Kidney epithelial cell (primary cell): ENCODE measurements around the gene ZNF860. TPM values are rescaled to one million over a fixed set of nuclear protein-coding genes. Genes with fewer than 3 reads are reported as not detected.

Experiments used
- DNase-seq: peaks from one replicate; pipeline ENCODE4 v3.0.0-alpha.2; 2010; ENCODE audit warnings: low read depth
- H3K27me3 ChIP-seq: 2 replicates; pipeline ENCODE4 v1.6.0; 2011; ENCODE audit warnings: low read length; ENCODE audit not compliant: control insufficient read depth, insufficient read depth
- H3K36me3 ChIP-seq: 2 replicates; pipeline ENCODE4 v1.5.1; 2011; ENCODE audit warnings: low read length; ENCODE audit not compliant: control insufficient read depth, insufficient read depth
- H3K4me3 ChIP-seq: 2 replicates; pipeline ENCODE4 v1.5.1; 2011; ENCODE audit warnings: low read depth, mild to moderate bottlenecking, control low read depth, low read length
- total RNA-seq: library from RNA; depleted of rRNA; stranded (reverse); fragments of >200 nt; gene quantifications from 2 replicates; pipeline ENCODE4 v1.2.3, GENCODE V29; 2015
- TF ChIP-seq, protein P1 (sequence below): IDR thresholded peaks from 2 replicates; pipeline ENCODE4 v1.5.1; 2011; ENCODE audit warnings: mild to moderate bottlenecking, moderate library complexity, low read length, control low read depth, inconsistent platforms; ENCODE audit not compliant: insufficient read depth, poor library complexity, severe bottlenecking

The ZNF860 gene
- total RNA-seq, 1 donor from 2014 or later: 1.3 TPM

DNA sequence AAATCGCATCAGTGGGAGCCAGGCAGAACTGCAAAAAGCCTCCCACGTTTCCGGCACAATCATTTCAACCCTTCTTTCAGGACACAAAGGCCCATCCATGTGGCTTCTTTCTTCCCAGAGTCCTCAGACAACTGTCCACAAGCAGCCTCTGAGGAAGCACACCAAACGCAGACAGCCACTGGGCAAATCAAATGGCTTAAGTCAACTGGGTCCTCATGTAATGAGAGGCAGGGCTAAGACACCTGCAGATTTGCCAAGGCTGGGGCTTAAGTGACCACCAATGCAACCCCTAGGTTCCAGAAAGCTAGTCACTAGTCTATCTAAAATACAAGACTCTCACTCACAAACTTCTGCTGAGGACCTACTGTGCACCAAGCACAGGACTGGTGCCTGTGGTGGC lies 8.5 kb upstream of the ZNF860 start:
- no peaks in the 10 kb centered on the region for H3K36me3 ChIP-seq
- no peak overlapping the region for H3K4me3 ChIP-seq
- TF ChIP-seq, protein P1, sequence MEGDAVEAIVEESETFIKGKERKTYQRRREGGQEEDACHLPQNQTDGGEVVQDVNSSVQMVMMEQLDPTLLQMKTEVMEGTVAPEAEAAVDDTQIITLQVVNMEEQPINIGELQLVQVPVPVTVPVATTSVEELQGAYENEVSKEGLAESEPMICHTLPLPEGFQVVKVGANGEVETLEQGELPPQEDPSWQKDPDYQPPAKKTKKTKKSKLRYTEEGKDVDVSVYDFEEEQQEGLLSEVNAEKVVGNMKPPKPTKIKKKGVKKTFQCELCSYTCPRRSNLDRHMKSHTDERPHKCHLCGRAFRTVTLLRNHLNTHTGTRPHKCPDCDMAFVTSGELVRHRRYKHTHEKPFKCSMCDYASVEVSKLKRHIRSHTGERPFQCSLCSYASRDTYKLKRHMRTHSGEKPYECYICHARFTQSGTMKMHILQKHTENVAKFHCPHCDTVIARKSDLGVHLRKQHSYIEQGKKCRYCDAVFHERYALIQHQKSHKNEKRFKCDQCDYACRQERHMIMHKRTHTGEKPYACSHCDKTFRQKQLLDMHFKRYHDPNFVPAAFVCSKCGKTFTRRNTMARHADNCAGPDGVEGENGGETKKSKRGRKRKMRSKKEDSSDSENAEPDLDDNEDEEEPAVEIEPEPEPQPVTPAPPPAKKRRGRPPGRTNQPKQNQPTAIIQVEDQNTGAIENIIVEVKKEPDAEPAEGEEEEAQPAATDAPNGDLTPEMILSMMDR: no peak
- no peak for DNase-seq
- no peaks in the 10 kb centered on the region for H3K27me3 ChIP-seq

DNA sequence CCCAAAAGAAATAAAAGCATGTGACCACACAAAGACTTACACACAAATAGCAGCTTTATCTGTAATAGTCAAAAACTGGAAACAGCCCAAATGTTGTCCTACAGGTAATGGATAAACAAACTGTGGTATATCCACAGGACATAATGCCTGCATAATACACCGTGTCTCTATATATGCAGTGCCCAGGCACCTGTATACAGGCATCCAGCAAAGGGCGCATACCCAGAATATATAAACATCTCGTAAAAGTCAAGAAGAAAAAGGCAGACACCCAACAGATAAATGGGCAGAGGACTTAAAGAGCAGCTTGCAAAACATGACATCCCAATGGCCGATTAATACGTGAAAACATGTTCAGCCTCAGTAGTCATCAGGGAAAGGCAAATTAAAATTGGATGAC lies 7.7 kb upstream of the ZNF860 start:
- TF ChIP-seq, protein P1: no peak
- no peaks in the 10 kb centered on the region for H3K27me3 ChIP-seq
- no peak for DNase-seq
- no peak overlapping the region for H3K4me3 ChIP-seq
- H3K36me3 ChIP-seq: no peaks in the 10 kb centered on the region

DNA sequence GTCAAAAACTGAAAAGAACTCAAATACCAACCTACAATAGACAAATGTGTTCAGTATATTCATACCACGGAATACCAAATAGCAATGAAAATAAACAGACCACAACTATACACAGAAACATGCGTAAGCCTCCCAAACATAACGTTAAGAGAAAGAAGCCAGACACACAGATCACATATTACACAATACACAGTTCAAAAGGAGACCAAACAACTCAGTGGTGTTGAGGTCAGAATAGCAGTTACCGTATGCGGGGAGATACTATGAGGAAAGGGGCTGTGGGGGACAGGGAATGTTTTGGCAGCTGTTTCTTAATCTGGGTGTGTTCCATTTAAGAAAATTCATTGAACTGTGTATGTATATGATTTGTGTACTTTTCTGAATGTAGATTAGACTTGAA lies 7.1 kb upstream of the ZNF860 start:
- H3K4me3 ChIP-seq: no peak overlapping the region
- DNase-seq: no peak
- H3K36me3 ChIP-seq: no peaks in the 10 kb centered on the region
- TF ChIP-seq, protein P1: no peak
- H3K27me3 ChIP-seq: no peaks in the 10 kb centered on the region

DNA sequence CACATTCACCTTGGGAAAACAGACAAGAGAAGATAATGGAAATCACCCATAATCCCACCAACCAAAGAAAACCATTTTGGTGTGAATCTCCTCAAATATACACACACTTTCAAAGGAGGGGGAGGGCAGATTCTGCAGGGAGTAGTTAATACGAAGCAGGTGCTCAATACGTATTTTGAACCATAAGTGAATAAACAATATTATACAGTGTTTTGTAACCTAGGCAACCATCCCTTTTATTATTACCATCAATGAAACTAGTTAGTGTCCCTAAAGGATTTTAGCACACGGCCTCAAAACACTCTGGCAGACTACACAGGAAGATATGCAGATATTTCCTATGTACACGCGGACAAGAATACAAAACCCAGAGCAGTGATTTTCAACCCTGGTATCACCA lies 6.6 kb upstream of the ZNF860 start:
- no peaks in the 10 kb centered on the region for H3K36me3 ChIP-seq
- TF ChIP-seq, protein P1: no peak
- DNase-seq: no peak
- H3K4me3 ChIP-seq: no peak overlapping the region
- H3K27me3 ChIP-seq: no peaks in the 10 kb centered on the region

DNA sequence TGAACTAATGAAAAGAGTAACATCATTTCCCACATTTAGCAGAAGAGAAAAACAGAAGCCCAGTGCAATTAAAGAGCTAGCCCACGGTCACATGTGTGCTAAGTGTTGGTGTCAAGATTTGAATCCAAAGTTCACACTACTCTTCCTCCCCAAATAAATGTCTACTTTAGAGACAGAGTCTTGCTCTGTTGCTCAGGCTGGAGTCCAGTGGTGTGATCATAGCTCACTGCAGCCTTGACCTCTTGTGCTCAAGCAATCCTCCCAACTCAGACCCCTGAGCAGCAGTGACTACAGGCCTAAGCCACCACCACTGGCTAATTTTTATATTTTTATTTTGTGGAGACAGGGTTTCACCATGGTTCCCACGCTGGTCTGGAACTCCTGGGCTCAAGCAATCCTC lies 5.2 kb upstream of the ZNF860 start:
- TF ChIP-seq, protein P1: no peak
- no peak for DNase-seq
- Histone ChIP-seq H3K36me3 (no peaks in the 10 kb centered on the region), H3K4me3 (no peak overlapping the region), H3K27me3 (no peaks in the 10 kb centered on the region)

DNA sequence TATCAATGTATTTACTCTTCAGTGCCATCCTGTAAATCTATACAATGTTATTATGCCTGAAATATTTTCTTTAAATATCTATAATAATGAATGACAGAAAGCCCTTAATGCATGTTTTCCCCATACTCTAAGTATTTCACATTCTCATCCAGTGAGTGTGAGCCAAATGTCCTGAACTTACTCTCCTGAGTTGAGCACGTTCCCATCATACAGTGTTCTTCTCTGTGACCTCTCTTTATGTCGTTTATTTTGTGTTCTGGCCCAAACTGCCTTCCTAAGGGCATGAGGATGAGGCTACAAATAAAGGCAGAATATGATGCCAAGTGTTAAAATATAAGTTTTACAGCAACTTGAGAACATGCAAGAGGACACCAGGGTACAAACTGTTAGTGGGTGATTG lies 3.8 kb upstream of the ZNF860 start:
- Histone ChIP-seq H3K36me3 (no peaks in the 10 kb centered on the region), H3K4me3 (no peak overlapping the region), H3K27me3 (no peaks in the 10 kb centered on the region)
- DNase-seq: no peak
- TF ChIP-seq, protein P1: no peak
